HEK293 (cell line): Measurements from ENCODE around the gene CBX7.

Source experiments
- CTCF ChIA-PET: fragments of 350-600 bp; formaldehyde crosslinking; extraction: SDS; loops from one replicate; lab custom pipeline; 2021; ENCODE audit warnings: antibody characterized with exemption; lab: Yijun Ruan, JAX
- POLR2A ChIA-PET: fragments of 300-600 bp; formaldehyde crosslinking; extraction: SDS; loops from one replicate; lab custom pipeline; 2020; ENCODE audit warnings: antibody characterized with exemption, inconsistent platforms; lab: Yijun Ruan, JAX
- H3K27ac ChIP-seq: fragments of 200-500 bp; sonication (Bioruptor generic); 2 replicates; pipeline ENCODE4 v1.5.1; 2014; ENCODE audit warnings: low read depth, low read length, control low read depth, inconsistent platforms; ENCODE audit errors: extremely low read depth
- H3K36me3 ChIP-seq, 2 experiments: fragments of 200-500 bp in 1 of 2; sonication (Bioruptor generic) in 1 of 2; 1 replicate in 1 of 2; 2 replicates in 1 of 2; pipeline ENCODE4 v1.5.1; 2014 to 2017; ENCODE audit warnings: inconsistent platforms in 2 of 2, low read length in 2 of 2; ENCODE audit not compliant: control insufficient read depth in 2 of 2, insufficient read depth in 1 of 2
- H3K4me1 ChIP-seq: fragments of 200-500 bp; sonication (Bioruptor generic); 2 replicates; pipeline ENCODE4 v1.5.1; 2014; ENCODE audit warnings: mild to moderate bottlenecking, low read length, inconsistent platforms; ENCODE audit not compliant: control insufficient read depth, insufficient read depth
- H3K4me3 ChIP-seq: 2 replicates; pipeline ENCODE4 v1.5.1; 2011; ENCODE audit warnings: low read depth, mild to moderate bottlenecking, control low read depth, low read length, moderate library complexity
- H3K9me3 ChIP-seq: fragments of 200-500 bp; sonication (Bioruptor generic); 2 replicates; pipeline ENCODE4 v1.5.1; 2014; ENCODE audit warnings: low read depth, low read length, inconsistent platforms; ENCODE audit not compliant: control insufficient read depth, insufficient read depth
- KLF7 ChIP-seq: fragments of 450-650 bp; formaldehyde crosslinking; IDR thresholded peaks from 2 replicates; pipeline ENCODE4 v1.5.1; 2016; ENCODE audit warnings: missing biosample characterization, missing genetic modification characterization, borderline replicate concordance
- OSR2 ChIP-seq: fragments of 450-650 bp; formaldehyde crosslinking; IDR thresholded peaks from 2 replicates; pipeline ENCODE4 v1.5.1; 2016; ENCODE audit warnings: missing biosample characterization, missing genetic modification characterization
- PRDM10 ChIP-seq: fragments of 450-650 bp; formaldehyde crosslinking; IDR thresholded peaks from 2 replicates; pipeline ENCODE4 v1.5.1; 2016; ENCODE audit warnings: missing biosample characterization, missing genetic modification characterization
- SETDB1 ChIP-seq: IDR thresholded peaks from one replicate; pipeline ENCODE4 v1.6.1; 2017; ENCODE audit warnings: mild to moderate bottlenecking, low read length, moderate library complexity, mixed read lengths; ENCODE audit not compliant: insufficient read length
- ZBTB17 ChIP-seq: fragments of 450-650 bp; formaldehyde crosslinking; IDR thresholded peaks from 2 replicates; pipeline ENCODE4 v1.5.1; 2016; ENCODE audit warnings: missing biosample characterization, missing genetic modification characterization
- ZBTB26 ChIP-seq: fragments of 450-650 bp; formaldehyde crosslinking; optimal IDR thresholded peaks from 2 replicates; pipeline ENCODE3; 2016; ENCODE audit warnings: missing biosample characterization, mild to moderate bottlenecking, missing genetic modification characterization
- ZFP37 ChIP-seq: fragments of 450-650 bp; formaldehyde crosslinking; IDR thresholded peaks from 2 replicates; pipeline ENCODE4 v1.5.1; 2016; ENCODE audit warnings: missing biosample characterization, missing genetic modification characterization
- ZNF10 ChIP-seq: fragments of 450-650 bp; formaldehyde crosslinking; IDR thresholded peaks from 2 replicates; pipeline ENCODE4 v1.5.1; 2017; ENCODE audit warnings: missing biosample characterization, missing genetic modification characterization
- ZNF138 ChIP-seq: fragments of 450-650 bp; formaldehyde crosslinking; IDR thresholded peaks from 2 replicates; pipeline ENCODE4 v1.5.1; 2016; ENCODE audit warnings: missing biosample characterization, missing genetic modification characterization, borderline replicate concordance
- ZNF211 ChIP-seq: fragments of 450-650 bp; formaldehyde crosslinking; IDR thresholded peaks from 2 replicates; pipeline ENCODE4 v1.5.1; 2016; ENCODE audit warnings: low read depth, missing biosample characterization, missing genetic modification characterization
- ZNF654 ChIP-seq: fragments of 450-650 bp; formaldehyde crosslinking; IDR thresholded peaks from 2 replicates; pipeline ENCODE4 v1.5.1; 2016; ENCODE audit warnings: low read depth, missing biosample characterization, missing genetic modification characterization
- ZNF664 ChIP-seq: fragments of 450-650 bp; formaldehyde crosslinking; IDR thresholded peaks from 2 replicates; pipeline ENCODE4 v1.5.1; 2016; ENCODE audit warnings: missing biosample characterization, missing genetic modification characterization
- TF ChIP-seq, protein P1 (sequence below): IDR thresholded peaks from 2 replicates; pipeline ENCODE4 v1.6.1; 2011; ENCODE audit warnings: mild to moderate bottlenecking, low read depth, low read length, borderline replicate concordance
- TF ChIP-seq, protein P2 (sequence below): fragments of 450-650 bp; formaldehyde crosslinking; IDR thresholded peaks from 2 replicates; pipeline ENCODE4 v1.5.1; 2016; ENCODE audit warnings: missing biosample characterization, missing genetic modification characterization

CBX7 gene

GRCh38 chr22:39197578-39197977, 45.1 kb upstream of the CBX7 start (continued):
- no peak for TF ChIP-seq KLF7 (tag by site-specific recombination)
- no peak for TF ChIP-seq ZNF664 (tag by site-specific recombination)
- no peak for TF ChIP-seq ZBTB26
- no peak for TF ChIP-seq ZNF654 (tag by site-specific recombination)

GRCh38 chr22:39194098-39194497, 41.6 kb upstream of the CBX7 start:
- no peaks in the 10 kb centered on the region for H3K9me3 ChIP-seq
- CTCF ChIA-PET, result interaction anchor here (1.4 kb wide), 1 partner anchor 21 kb away, joined by 6 read pairs; no protein-coding TSS in a partner anchor

GRCh38 chr22:39188809-39189208, 36.3 kb upstream of the CBX7 start:
- H3K9me3 ChIP-seq, result no peaks in the 10 kb centered on the region
- POLR2A ChIA-PET, result no interaction called here
- no peaks in the 10 kb centered on the region for H3K36me3 ChIP-seq
- no peaks in the 10 kb centered on the region for H3K4me1 ChIP-seq
- TF ChIP-seq ZNF211 (tag by site-specific recombination) (no peak), OSR2 (tag by site-specific recombination) (no peak), ZFP37 (tag by site-specific recombination) (no peak), ZBTB17 (tag by site-specific recombination) (no peak), ZNF138 (tag by site-specific recombination) (no peak), ZNF10 (no peak)
- TF ChIP-seq, protein P1, sequence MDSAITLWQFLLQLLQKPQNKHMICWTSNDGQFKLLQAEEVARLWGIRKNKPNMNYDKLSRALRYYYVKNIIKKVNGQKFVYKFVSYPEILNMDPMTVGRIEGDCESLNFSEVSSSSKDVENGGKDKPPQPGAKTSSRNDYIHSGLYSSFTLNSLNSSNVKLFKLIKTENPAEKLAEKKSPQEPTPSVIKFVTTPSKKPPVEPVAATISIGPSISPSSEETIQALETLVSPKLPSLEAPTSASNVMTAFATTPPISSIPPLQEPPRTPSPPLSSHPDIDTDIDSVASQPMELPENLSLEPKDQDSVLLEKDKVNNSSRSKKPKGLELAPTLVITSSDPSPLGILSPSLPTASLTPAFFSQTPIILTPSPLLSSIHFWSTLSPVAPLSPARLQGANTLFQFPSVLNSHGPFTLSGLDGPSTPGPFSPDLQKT, result no peak
- CTCF ChIA-PET, result interaction anchor here (2.2 kb wide), 1 partner anchor 16 kb away, joined by 6 read pairs; no protein-coding TSS in a partner anchor
- H3K27ac ChIP-seq, result no peak overlapping the region
- H3K4me3 ChIP-seq, result no peak overlapping the region

More at GRCh38 chr22:39194098-39194497, 41.6 kb upstream of the CBX7 start:
- TF ChIP-seq SETDB1, result peak; percentile 75
- no peak for TF ChIP-seq PRDM10 (tag by site-specific recombination)
- TF ChIP-seq, protein P2, sequence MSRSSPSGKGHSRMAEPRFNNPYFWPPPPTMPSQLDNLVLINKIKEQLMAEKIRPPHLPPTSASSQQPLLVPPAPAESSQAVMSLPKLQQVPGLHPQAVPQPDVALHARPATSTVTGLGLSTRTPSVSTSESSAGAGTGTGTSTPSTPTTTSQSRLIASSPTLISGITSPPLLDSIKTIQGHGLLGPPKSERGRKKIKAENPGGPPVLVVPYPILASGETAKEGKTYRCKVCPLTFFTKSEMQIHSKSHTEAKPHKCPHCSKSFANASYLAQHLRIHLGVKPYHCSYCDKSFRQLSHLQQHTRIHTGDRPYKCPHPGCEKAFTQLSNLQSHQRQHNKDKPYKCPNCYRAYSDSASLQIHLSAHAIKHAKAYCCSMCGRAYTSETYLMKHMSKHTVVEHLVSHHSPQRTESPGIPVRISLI (tag by site-specific recombination), result 0 out of 2 replicates have a peak, but pooled peaks have one; percentile 51
- POLR2A ChIA-PET, result interaction anchor here (0.6 kb wide), 1 partner anchor 43 kb away, joined by 3 read pairs; no protein-coding TSS in a partner anchor
- no peaks in the 10 kb centered on the region for H3K36me3 ChIP-seq
- H3K27ac ChIP-seq, result no peak overlapping the region
- no peaks in the 10 kb centered on the region for H3K4me1 ChIP-seq
- H3K4me3 ChIP-seq, result no peak overlapping the region
